ENCODE results near the gene NAT8L.

Gene NAT8L

GRCh38 chr4:2065106-2065930, 6.2 kb downstream of the NAT8L start:
- Histone ChIP-seq H3K36me3 (ENCODE audit: low read depth) (no peaks in the 10 kb centered on the region), H3K9me3 (ENCODE audit: severe bottlenecking) (no peaks in the 10 kb centered on the region), H3K4me1 (ENCODE audit: insufficient read depth, poor library complexity, severe bottlenecking) (no peaks in the 10 kb centered on the region), H3K4me3 (ENCODE audit: severe bottlenecking) (no peak overlapping the region), H3K27ac (ENCODE audit: poor library complexity, severe bottlenecking) (no peak overlapping the region), H3K27me3 (ENCODE audit: insufficient read depth, poor library complexity, severe bottlenecking) (peaks cover under 1% of the 10 kb centered on the region)
- no peak for ATAC-seq (ENCODE audit: low read depth)
- peak; percentile 29 for DNase-seq (ENCODE audit: low spot score)
- no peak for TF ChIP-seq CTCF (IDR thresholded peaks at IDR 0.05; ENCODE audit: poor library complexity, severe bottlenecking)

- Histone ChIP-seq H3K9me3 (ENCODE audit: severe bottlenecking) (no peaks in the 10 kb centered on the region), H3K36me3 (ENCODE audit: low read depth) (no peaks in the 10 kb centered on the region), H3K4me1 (ENCODE audit: insufficient read depth, poor library complexity, severe bottlenecking) (no peaks in the 10 kb centered on the region), H3K27ac (ENCODE audit: poor library complexity, severe bottlenecking) (no peak overlapping the region), H3K27me3 (ENCODE audit: insufficient read depth, poor library complexity, severe bottlenecking) (no peaks in the 10 kb centered on the region), H3K4me3 (ENCODE audit: severe bottlenecking) (no peak overlapping the region)
- TF ChIP-seq CTCF (IDR thresholded peaks at IDR 0.05; ENCODE audit: poor library complexity, severe bottlenecking), result no peak
- ATAC-seq (ENCODE audit: low read depth), result no peak
- DNase-seq (ENCODE audit: low spot score), result peak; percentile 45
Observed at GRCh38 chr4:2066011-2066551, 7.0 kb downstream of the NAT8L start.

GRCh38 chr4:2066571-2067445, 7.7 kb downstream of the NAT8L start:
- DNase-seq (ENCODE audit: low spot score) (peak; percentile 57), ATAC-seq (ENCODE audit: low read depth) (no peak)
- Histone ChIP-seq H3K4me1 (ENCODE audit: insufficient read depth, poor library complexity, severe bottlenecking) (no peaks in the 10 kb centered on the region), H3K36me3 (ENCODE audit: low read depth) (no peaks in the 10 kb centered on the region), H3K27ac (ENCODE audit: poor library complexity, severe bottlenecking) (no peak overlapping the region), H3K27me3 (ENCODE audit: insufficient read depth, poor library complexity, severe bottlenecking) (no peaks in the 10 kb centered on the region), H3K9me3 (ENCODE audit: severe bottlenecking) (no peaks in the 10 kb centered on the region), H3K4me3 (ENCODE audit: severe bottlenecking) (no peak overlapping the region)
- TF ChIP-seq CTCF (IDR thresholded peaks at IDR 0.05; ENCODE audit: poor library complexity, severe bottlenecking), result no peak

- Histone ChIP-seq H3K4me3 (ENCODE audit: severe bottlenecking) (no peak overlapping the region), H3K4me1 (ENCODE audit: insufficient read depth, poor library complexity, severe bottlenecking) (no peaks in the 10 kb centered on the region), H3K36me3 (ENCODE audit: low read depth) (no peaks in the 10 kb centered on the region), H3K9me3 (ENCODE audit: severe bottlenecking) (no peaks in the 10 kb centered on the region), H3K27me3 (ENCODE audit: insufficient read depth, poor library complexity, severe bottlenecking) (no peaks in the 10 kb centered on the region), H3K27ac (ENCODE audit: poor library complexity, severe bottlenecking) (no peak overlapping the region)
- TF ChIP-seq CTCF (IDR thresholded peaks at IDR 0.05; ENCODE audit: poor library complexity, severe bottlenecking), result no peak
- DNase-seq (ENCODE audit: low spot score), result peak; percentile 39
- ATAC-seq (ENCODE audit: low read depth), result no peak
Observed at GRCh38 chr4:2067446-2068197, 8.5 kb downstream of the NAT8L start.
